Karpas-422 (cell line): ENCODE results near the gene IL17REL. TPM values are rescaled to one million over a fixed set of nuclear protein-coding genes. Genes with fewer than 3 reads are reported as not detected.

Experiments used
- DNase-seq: peaks from one replicate; pipeline ENCODE4 v3.0.0-alpha.2; 2015
- H2AFZ ChIP-seq: fragments of 200-600 bp; sonication (generic); 2 replicates; pipeline ENCODE4 v1.6.1; 2014; ENCODE audit warnings: antibody characterized with exemption, low read length, mixed read lengths
- H3K27ac ChIP-seq: fragments of 200-600 bp; sonication (generic); 2 replicates; pipeline ENCODE4 v1.5.1; 2014; ENCODE audit warnings: mild to moderate bottlenecking, low read length, moderate library complexity
- H3K27me3 ChIP-seq: fragments of 200-600 bp; sonication (generic); 2 replicates; pipeline ENCODE4 v1.6.1; 2014; ENCODE audit warnings: low read length, mixed read lengths
- H3K36me3 ChIP-seq: fragments of 200-600 bp; sonication (generic); 2 replicates; pipeline ENCODE4 v1.6.1; 2014; ENCODE audit warnings: low read length, mixed read lengths; ENCODE audit not compliant: insufficient read depth
- H3K4me1 ChIP-seq: fragments of 200-600 bp; sonication (generic); 2 replicates; pipeline ENCODE4 v1.6.1; 2014; ENCODE audit warnings: mild to moderate bottlenecking, low read length, mixed read lengths
- H3K4me2 ChIP-seq: fragments of 200-600 bp; sonication (generic); 2 replicates; pipeline ENCODE4 v1.6.1; 2014; ENCODE audit warnings: low read length, low read depth, mild to moderate bottlenecking; ENCODE audit not compliant: poor library complexity, severe bottlenecking
- H3K4me3 ChIP-seq: fragments of 200-600 bp; sonication (generic); 2 replicates; pipeline ENCODE4 v1.5.1; 2014; ENCODE audit warnings: mild to moderate bottlenecking, antibody characterized with exemption, low read length, mixed read lengths
- H3K79me2 ChIP-seq: fragments of 200-600 bp; sonication (generic); 2 replicates; pipeline ENCODE4 v1.6.1; 2014; ENCODE audit warnings: mild to moderate bottlenecking, low read length, mixed read lengths
- H3K9ac ChIP-seq: fragments of 200-600 bp; sonication (generic); 2 replicates; pipeline ENCODE4 v1.6.0; 2014; ENCODE audit warnings: low read length
- H3K9me2 ChIP-seq: fragments of 200-600 bp; sonication (generic), shearing (Covaris generic); replicated peaks from 2 replicates; pipeline ENCODE4 v1.6.0; 2014; ENCODE audit warnings: mild to moderate bottlenecking, low read length, moderate library complexity; ENCODE audit not compliant: insufficient read depth
- H3K9me3 ChIP-seq: fragments of 300-700, 200-600 bp; sonication (generic); 2 replicates; pipeline ENCODE4 v1.6.1; 2014; ENCODE audit warnings: low read length, mixed read lengths
- H4K20me1 ChIP-seq: fragments of 200-600 bp; sonication (generic); 2 replicates; pipeline ENCODE4 v1.6.1; 2014; ENCODE audit warnings: mild to moderate bottlenecking, antibody characterized with exemption, low read length, low read depth; ENCODE audit not compliant: insufficient read depth
- total RNA-seq: library from RNA; depleted of rRNA; stranded (reverse); fragments of >200 nt; shearing (Covaris generic); gene quantifications from 2 replicates; pipeline ENCODE4 v1.2.3, GENCODE V29; 2014; ENCODE audit warnings: low replicate concordance

IL17REL gene
- total RNA-seq, 1 experiment from 2014 or later: not detected

DNA sequence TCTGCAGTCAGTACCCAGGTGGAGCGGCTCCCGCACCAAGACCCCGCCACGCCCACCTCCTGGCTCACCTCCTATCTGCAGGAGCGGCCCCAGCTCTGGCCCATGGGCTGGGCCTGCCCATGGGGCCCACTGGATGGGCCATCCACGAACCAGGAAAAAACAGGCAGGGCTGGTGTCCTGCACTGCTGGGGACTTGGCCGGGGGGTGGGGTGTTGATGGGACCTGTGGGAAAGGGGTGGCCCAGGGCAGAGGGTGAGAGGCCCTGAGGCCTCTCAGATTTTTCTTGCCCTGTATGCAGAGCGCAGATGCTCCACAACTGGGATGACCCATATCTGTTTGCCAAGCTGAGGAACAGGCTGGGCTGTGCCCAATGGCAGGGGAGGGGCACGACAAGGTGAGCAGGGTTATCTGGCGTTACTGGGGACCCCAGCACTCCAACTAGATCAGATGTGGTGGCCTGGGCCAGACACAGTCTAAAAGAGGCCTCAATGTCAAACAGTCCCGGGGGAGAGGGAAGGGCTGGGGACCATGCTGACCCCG, 54.7 kb downstream of the IL17REL start:
- no peaks in the 10 kb centered on the region for H3K27me3 ChIP-seq
- H3K4me1 ChIP-seq: peaks cover 23% of the 10 kb centered on the region
- H3K9me3 ChIP-seq: no peaks in the 10 kb centered on the region
- no peak for DNase-seq
- no peak overlapping the region for H3K4me2 ChIP-seq
- peaks cover 7% of the 10 kb centered on the region for H3K79me2 ChIP-seq
- no peak overlapping the region for H3K9ac ChIP-seq
- H3K36me3 ChIP-seq: peaks cover 6% of the 10 kb centered on the region
- peaks cover 14% of the 10 kb centered on the region for H4K20me1 ChIP-seq
- H3K4me3 ChIP-seq: no peak overlapping the region
- H3K27ac ChIP-seq: no peak overlapping the region
- no peak overlapping the region for H2AFZ ChIP-seq
- H3K9me2 ChIP-seq: no peaks in the 10 kb centered on the region

DNA sequence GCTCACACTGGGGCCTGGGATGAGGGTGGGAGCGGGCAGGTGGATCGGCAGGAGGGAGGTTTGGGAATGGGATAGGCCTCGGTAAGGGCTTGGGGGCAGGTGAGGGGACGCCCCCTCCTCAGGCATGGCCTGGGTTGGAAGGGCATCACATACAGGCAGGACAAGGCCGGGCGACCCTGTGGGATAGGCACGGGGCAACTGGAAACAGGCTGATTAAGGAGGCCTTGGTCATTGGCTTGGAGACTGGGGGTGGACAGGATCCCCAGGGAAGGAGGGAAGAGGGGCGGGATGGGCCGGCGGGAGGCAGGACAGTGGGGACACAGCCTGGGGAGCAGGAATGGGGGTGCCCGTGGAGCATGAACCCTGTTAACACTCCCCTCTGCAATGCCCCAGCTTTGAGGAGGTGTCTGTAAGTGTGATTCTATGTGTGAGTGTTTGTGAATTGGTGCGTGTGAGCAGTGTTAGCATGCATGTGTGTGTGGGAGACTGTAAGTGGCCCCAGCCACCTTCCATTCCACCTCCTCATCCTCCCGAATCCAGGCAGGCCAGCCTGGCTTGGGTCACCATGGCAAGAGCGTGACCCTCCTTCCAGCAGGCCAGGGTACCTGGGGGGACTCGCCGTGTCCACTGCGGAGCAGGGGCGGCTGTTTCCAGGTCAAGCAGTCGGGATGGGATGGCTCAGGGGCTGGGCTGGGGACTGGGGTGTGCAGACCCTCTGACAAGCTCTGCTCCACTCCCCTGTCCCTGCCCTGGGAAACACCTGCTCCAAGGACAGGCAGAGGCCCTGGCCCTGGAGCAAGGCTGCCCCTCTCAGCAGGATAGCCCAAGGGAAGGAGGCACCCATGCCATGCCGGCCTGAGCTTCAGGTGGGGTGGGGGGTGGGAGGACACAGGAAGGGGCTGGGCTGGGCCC, 55.4 kb downstream of the IL17REL start:
- Histone ChIP-seq H3K9me2 (no peaks in the 10 kb centered on the region), H3K79me2 (peaks cover 7% of the 10 kb centered on the region), H3K4me2 (no peak overlapping the region), H2AFZ (no peak overlapping the region), H4K20me1 (peaks cover 7% of the 10 kb centered on the region), H3K9me3 (no peaks in the 10 kb centered on the region), H3K9ac (no peak overlapping the region), H3K27me3 (no peaks in the 10 kb centered on the region), H3K4me3 (no peak overlapping the region), H3K36me3 (no peaks in the 10 kb centered on the region; the same call in 1 of the 2 replicates), H3K27ac (no peak overlapping the region), H3K4me1 (peaks cover 17% of the 10 kb centered on the region)
- DNase-seq: no peak

DNA sequence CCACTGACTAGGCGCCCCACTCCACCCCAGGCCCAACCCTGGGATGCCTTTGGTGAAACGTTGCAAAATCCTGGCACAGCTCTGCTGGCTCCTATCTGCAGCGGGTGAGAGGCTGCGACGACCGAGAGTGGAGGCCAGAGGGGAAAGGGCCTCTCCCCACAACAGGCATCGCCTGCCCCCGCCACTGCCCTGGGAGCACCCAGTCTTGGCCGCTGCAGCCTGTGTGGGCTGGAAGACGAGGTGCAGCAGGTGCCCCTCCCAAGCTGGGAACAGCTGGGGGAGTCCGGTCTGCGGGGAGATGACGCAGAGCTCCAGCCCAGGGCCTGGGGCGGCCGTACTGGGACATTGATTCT, 56.2 kb downstream of the IL17REL start:
- H3K4me1 ChIP-seq: peaks cover 10% of the 10 kb centered on the region
- DNase-seq: no peak
- H3K9me2 ChIP-seq: no peaks in the 10 kb centered on the region
- no peaks in the 10 kb centered on the region for H3K36me3 ChIP-seq
- H3K4me3 ChIP-seq: no peak overlapping the region
- H3K79me2 ChIP-seq: peaks cover under 1% of the 10 kb centered on the region
- peaks cover 3% of the 10 kb centered on the region; the same call in 1 of the 2 replicates for H4K20me1 ChIP-seq
- H3K9ac ChIP-seq: no peak overlapping the region
- no peak overlapping the region for H2AFZ ChIP-seq
- H3K9me3 ChIP-seq: no peaks in the 10 kb centered on the region
- H3K27ac ChIP-seq: no peak overlapping the region
- H3K27me3 ChIP-seq: no peaks in the 10 kb centered on the region
- no peak overlapping the region for H3K4me2 ChIP-seq

DNA sequence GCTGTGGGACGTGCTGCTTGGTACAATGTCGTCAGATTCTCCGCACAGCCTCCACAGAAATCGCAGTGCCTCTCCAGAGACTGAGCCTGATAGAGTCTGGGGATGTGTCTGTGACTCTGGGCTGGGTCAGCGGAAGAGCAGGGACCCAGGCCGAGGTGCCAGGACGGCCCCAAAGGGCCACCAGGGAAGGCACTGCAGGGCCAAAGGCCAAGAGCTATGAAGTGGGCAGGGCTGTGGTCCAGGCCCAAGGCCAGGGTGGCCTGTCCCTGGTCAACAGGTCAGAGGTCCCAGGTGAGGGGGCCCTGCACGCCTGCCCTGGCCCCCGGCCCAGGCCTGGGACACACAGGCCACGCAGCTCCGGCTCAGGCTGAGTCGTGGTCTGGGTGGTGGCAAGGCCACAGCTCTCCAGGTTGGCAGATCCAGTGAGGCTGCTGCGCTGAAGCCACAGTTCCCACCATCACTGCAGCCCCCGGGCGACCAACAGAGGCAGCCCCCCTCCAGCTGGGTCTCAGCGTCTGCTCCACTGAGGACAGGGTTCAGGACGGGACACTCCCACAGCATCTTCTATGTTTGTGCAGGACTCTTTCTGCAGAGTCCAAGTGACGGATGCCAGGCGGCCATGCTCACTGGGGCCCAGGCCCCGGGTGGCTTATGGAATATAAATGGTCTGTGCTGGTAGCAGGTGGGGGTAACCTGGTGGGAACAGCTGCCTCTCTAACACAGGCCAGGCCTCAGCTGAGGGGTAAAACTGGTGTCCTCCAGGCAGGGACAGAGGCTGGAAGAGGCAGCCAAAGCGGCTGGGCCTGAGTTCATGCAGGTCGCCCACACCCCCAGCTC, 56.8 kb downstream of the IL17REL start:
- 0 out of 2 replicates have a peak, but pooled peaks cover 2% of the 10 kb centered on the region for H4K20me1 ChIP-seq
- no peaks in the 10 kb centered on the region for H3K79me2 ChIP-seq
- no peaks in the 10 kb centered on the region for H3K9me3 ChIP-seq
- H3K4me1 ChIP-seq: peaks cover 16% of the 10 kb centered on the region
- no peak overlapping the region for H3K4me3 ChIP-seq
- H3K9ac ChIP-seq: no peak overlapping the region
- H3K36me3 ChIP-seq: no peaks in the 10 kb centered on the region
- H3K4me2 ChIP-seq: no peak overlapping the region
- H3K27ac ChIP-seq: no peak overlapping the region
- no peak overlapping the region for H2AFZ ChIP-seq
- H3K9me2 ChIP-seq: no peaks in the 10 kb centered on the region
- H3K27me3 ChIP-seq: no peaks in the 10 kb centered on the region
- no peak for DNase-seq

DNA sequence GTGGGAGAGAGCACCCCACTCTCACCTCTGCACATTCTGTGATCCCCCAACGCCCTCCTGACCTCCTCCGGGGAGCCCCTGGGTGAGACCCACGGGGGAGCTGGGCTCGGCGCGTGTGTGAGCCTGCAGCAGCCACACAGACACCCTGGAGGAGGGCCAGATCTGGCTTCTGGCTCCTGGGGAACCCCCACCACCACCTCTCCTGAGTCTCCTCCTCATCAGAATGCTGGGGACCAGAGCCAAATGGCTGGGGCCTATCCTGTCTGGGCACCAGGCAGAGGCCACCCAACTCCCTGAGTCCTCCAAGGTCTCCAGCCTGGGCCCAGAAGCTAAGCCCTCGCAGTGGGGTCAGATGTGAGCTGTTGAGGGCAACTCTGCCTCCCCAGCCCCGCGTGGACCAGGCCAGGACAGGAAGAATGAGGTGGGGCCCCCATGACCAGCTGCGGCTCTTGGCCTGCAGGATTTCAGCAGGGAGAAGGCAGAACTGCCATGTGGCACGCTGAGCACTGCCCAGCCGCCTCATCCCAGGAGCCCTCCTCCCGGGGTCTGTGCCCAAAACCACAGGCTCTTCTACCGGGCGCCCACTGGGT, 57.5 kb downstream of the IL17REL start:
- no peak overlapping the region for H3K9ac ChIP-seq
- H3K9me3 ChIP-seq: no peaks in the 10 kb centered on the region
- no peaks in the 10 kb centered on the region for H3K79me2 ChIP-seq
- H4K20me1 ChIP-seq: 0 out of 2 replicates have a peak, but pooled peaks cover 2% of the 10 kb centered on the region
- no peak for DNase-seq
- H3K27ac ChIP-seq: no peak overlapping the region
- no peak overlapping the region for H3K4me2 ChIP-seq
- H3K9me2 ChIP-seq: no peaks in the 10 kb centered on the region
- H3K27me3 ChIP-seq: no peaks in the 10 kb centered on the region
- H3K4me3 ChIP-seq: no peak overlapping the region
- H3K4me1 ChIP-seq: peaks cover 18% of the 10 kb centered on the region
- H3K36me3 ChIP-seq: no peaks in the 10 kb centered on the region
- no peak overlapping the region for H2AFZ ChIP-seq

DNA sequence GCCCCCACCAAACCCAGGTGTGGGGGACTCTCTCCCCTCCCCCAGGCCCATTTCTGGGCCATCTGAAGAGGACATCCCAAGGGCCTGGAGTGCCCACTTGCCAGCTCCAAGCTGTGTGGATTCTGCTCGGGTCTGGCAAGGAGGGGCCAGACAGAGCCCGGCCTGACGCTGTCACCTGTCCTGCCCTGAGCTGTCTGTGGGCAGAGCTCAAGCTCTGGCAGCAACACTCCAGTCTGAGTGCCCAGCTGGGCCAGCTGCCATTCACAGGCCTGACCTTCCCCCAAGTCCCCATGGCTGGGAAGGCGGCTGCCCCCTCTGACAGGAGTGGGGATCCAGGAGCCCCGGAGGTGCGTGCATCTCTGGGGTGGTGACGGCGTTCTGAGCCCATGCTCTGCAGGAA, 58.2 kb downstream of the IL17REL start:
- Histone ChIP-seq H3K9me2 (no peaks in the 10 kb centered on the region), H3K4me2 (no peak overlapping the region), H4K20me1 (0 out of 2 replicates have a peak, but pooled peaks cover 2% of the 10 kb centered on the region), H3K27ac (no peak overlapping the region), H3K9me3 (no peaks in the 10 kb centered on the region), H3K79me2 (no peaks in the 10 kb centered on the region), H3K9ac (no peak overlapping the region), H3K27me3 (no peaks in the 10 kb centered on the region), H3K4me1 (peaks cover 11% of the 10 kb centered on the region), H2AFZ (no peak overlapping the region), H3K4me3 (no peak overlapping the region), H3K36me3 (no peaks in the 10 kb centered on the region)
- DNase-seq: no peak

DNA sequence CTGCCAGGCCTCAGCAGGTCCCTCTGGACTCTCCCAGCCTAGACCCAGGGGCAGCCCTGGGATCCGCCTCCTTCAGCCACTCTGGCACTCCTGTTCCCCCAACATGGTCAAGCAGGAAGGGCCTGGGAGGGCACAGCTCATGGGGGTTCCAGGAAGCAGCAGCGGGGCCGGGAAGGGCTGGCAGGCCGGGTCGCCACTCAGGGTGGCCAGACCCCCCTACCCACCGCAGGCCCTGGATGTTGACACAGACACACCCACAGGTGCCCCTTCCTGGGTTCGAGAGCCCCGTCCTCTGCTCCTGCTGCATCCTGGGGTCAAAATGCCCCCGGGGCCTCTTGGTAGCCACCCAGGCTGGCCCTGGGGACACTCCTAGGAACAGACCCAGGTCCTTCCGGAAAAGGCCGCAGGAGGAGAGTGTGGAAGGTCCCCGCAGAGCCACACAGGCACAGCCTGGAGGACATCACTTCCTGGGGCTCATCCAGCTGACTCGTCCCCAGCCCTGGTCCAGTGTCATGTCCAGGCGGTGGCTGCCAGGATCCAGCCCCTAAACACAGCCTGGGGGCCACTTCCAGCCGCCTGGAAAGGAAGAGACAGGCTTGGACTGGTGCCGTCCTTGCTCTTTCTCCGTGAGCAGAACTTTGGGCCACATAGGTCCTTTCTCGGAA, 58.8 kb downstream of the IL17REL start:
- Histone ChIP-seq H3K79me2 (no peaks in the 10 kb centered on the region), H2AFZ (no peak overlapping the region), H3K4me1 (peaks cover 8% of the 10 kb centered on the region), H3K27ac (no peak overlapping the region), H3K9me3 (no peaks in the 10 kb centered on the region), H3K9ac (no peak overlapping the region), H4K20me1 (0 out of 2 replicates have a peak, but pooled peaks cover 2% of the 10 kb centered on the region), H3K27me3 (no peaks in the 10 kb centered on the region), H3K36me3 (no peaks in the 10 kb centered on the region), H3K4me3 (no peak overlapping the region), H3K4me2 (no peak overlapping the region), H3K9me2 (no peaks in the 10 kb centered on the region)
- DNase-seq: no peak
